C4-2B (cell line): Measurements from ENCODE around the gene CEP350.
"Not testable (repeated sequence)": the region's sequence is repeated elsewhere in the genome, so short reads cannot be mapped to it uniquely, and the experiment has no call there.

Experiments used
- CTCF ChIP-seq: fragments of 450-650 bp; conservative IDR thresholded peaks from 2 replicates; pipeline ENCODE4 v1.5.1; 2017; ENCODE audit warnings: mild to moderate bottlenecking
- ZFX ChIP-seq: fragments of 450-650 bp; IDR thresholded peaks from 2 replicates; pipeline ENCODE4 v1.6.1; 2017

- TF ChIP-seq CTCF, ZFX: not testable (repeated sequence)
These were observed 52.2 kb downstream of the CEP350 start for GRCh38 chr1:180006762-180007161.
